HepG2 (cell line): ENCODE measurements around the gene MEGF6.

Experiments used
- CBFB ChIP-seq: sonication (generic); formaldehyde crosslinking; IDR thresholded peaks from 2 replicates; pipeline ENCODE4 v1.4.0; 2020; ENCODE audit warnings: missing genetic modification reagents
- GATAD2A ChIP-seq: IDR thresholded peaks from 2 replicates; pipeline ENCODE4 v1.6.1; 2016
- JUN ChIP-seq: sonication (generic); formaldehyde crosslinking; IDR thresholded peaks from 2 replicates; pipeline ENCODE4 v1.4.0; 2020; ENCODE audit warnings: mild to moderate bottlenecking, missing genetic modification reagents
- MEF2D ChIP-seq: sonication (generic); formaldehyde crosslinking; IDR thresholded peaks from 2 replicates; pipeline ENCODE4 v1.5.1; 2020; ENCODE audit warnings: mild to moderate bottlenecking, missing genetic modification reagents
- PHF8 ChIP-seq: sonication (generic); formaldehyde crosslinking; IDR thresholded peaks from 2 replicates; pipeline ENCODE4 v1.5.0; 2020; ENCODE audit warnings: missing genetic modification reagents
- POLR2AphosphoS2 ChIP-seq: IDR thresholded peaks from 2 replicates; pipeline ENCODE4 v1.6.1; 2011; ENCODE audit warnings: low read depth, low read length, improper control_type of control experiment
- SYNCRIP ChIP-seq: fragments of 200-400 bp; formaldehyde crosslinking; IDR thresholded peaks from 2 replicates; pipeline ENCODE4 v1.6.1; 2018; ENCODE audit warnings: mild to moderate bottlenecking, low read depth, low read length; ENCODE audit not compliant: insufficient read depth
- ZNF3 ChIP-seq: IDR thresholded peaks from 2 replicates; pipeline ENCODE4 v1.7.0; 2017; ENCODE audit warnings: inconsistent platforms
- ZNF766 ChIP-seq: sonication (generic); formaldehyde crosslinking; IDR thresholded peaks from 2 replicates; pipeline ENCODE4 v1.5.0; 2020; ENCODE audit warnings: missing genetic modification reagents, borderline replicate concordance
- TF ChIP-seq, protein P1 (sequence below): sonication (generic); formaldehyde crosslinking; IDR thresholded peaks from 2 replicates; pipeline ENCODE4 v1.8.0; 2022; ENCODE audit warnings: missing genetic modification reagents, mild to moderate bottlenecking, moderate library complexity, borderline replicate concordance
- TF ChIP-seq, protein P2 (sequence below): sonication (generic); formaldehyde crosslinking; IDR thresholded peaks from 2 replicates; pipeline ENCODE4 v1.5.0; 2020; ENCODE audit warnings: missing genetic modification reagents

DNA sequence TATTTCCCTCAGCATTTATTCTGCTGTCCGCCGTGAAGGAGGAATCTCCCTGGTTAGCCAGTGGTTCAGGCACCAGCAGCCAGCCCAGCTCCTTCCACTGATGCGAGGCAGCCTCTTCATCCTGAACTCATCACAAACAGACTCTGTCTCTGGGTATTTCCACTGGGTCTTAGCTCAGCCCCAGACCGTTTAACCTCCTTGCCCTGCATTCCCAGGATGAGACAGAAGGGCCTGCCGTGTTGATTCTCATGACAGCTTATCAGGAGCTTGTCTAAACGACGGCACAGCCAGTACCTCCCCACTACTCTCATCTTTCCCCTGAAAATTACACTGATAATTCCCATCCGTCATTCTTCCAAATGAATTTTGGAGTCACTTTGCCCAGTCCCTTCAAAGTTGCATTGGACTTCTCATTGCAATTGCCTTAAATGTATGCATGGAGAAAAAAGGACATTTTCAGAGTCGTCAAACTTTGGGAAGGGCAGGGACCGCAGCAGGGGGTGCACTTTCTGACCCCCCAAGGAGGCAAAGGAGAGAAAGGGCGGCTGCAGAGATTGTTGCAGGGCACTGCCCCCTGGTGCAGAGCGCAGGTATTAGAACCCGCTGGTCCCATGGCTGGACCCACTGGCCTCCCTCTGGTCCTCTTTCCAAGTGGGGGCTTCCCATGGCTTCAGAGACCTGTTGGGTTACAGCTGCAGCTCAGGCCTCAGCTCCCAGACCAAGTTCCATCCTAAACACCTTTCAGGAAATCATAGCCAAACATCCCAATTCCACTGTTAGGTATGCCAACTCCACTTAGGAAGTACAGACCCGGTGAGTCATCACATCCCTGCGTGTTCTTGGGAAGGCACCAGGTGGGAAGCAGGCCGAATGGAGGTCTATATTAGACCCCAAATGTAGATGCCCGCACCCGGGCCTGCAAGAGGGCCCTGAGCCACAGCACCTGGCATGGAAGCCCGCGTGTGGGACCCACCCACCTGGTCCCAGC is 3.7 kb upstream of the MEGF6 start:
- TF ChIP-seq CBFB (CRISPR knock-in tag) (no peak), GATAD2A (CRISPR knock-in tag) (no peak), MEF2D (CRISPR knock-in tag) (no peak), POLR2AphosphoS2 (no peak), PHF8 (CRISPR knock-in tag) (no peak), SYNCRIP (no peak), ZNF3 (no peak), JUN (no peak), ZNF766 (CRISPR knock-in tag) (no peak)
- TF ChIP-seq, protein P1, sequence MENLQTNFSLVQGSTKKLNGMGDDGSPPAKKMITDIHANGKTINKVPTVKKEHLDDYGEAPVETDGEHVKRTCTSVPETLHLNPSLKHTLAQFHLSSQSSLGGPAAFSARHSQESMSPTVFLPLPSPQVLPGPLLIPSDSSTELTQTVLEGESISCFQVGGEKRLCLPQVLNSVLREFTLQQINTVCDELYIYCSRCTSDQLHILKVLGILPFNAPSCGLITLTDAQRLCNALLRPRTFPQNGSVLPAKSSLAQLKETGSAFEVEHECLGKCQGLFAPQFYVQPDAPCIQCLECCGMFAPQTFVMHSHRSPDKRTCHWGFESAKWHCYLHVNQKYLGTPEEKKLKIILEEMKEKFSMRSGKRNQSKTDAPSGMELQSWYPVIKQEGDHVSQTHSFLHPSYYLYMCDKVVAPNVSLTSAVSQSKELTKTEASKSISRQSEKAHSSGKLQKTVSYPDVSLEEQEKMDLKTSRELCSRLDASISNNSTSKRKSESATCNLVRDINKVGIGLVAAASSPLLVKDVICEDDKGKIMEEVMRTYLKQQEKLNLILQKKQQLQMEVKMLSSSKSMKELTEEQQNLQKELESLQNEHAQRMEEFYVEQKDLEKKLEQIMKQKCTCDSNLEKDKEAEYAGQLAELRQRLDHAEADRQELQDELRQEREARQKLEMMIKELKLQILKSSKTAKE (CRISPR knock-in tag) = no peak
- TF ChIP-seq, protein P2, sequence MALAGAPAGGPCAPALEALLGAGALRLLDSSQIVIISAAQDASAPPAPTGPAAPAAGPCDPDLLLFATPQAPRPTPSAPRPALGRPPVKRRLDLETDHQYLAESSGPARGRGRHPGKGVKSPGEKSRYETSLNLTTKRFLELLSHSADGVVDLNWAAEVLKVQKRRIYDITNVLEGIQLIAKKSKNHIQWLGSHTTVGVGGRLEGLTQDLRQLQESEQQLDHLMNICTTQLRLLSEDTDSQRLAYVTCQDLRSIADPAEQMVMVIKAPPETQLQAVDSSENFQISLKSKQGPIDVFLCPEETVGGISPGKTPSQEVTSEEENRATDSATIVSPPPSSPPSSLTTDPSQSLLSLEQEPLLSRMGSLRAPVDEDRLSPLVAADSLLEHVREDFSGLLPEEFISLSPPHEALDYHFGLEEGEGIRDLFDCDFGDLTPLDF (CRISPR knock-in tag) = no peak
